Measurements from ENCODE around the gene ZFP62. TPM values are rescaled to one million over a fixed set of nuclear protein-coding genes. Genes with fewer than 3 reads are reported as not detected.
"Not testable (repeated sequence)": the region's sequence is repeated elsewhere in the genome, so short reads cannot be mapped to it uniquely, and the experiment has no call there.

The ZFP62 gene
- total RNA-seq, 2 experiments from 2014 or later = 58.4 to 79.1 TPM

GRCh38 chr5:180829726-180830125, 31.4 kb downstream of the ZFP62 start:
- DNase-seq (ENCODE audit: low spot score) = no peak
- H3K4me2 ChIP-seq (ENCODE audit: low read length) = peak overlapping the region; percentile 80
- CTCF ChIA-PET (ENCODE audit: unreplicated experiment) = interaction anchor here (0.6 to 1.8 kb wide), 3 partner anchors 8 to 26 kb away, joined by 3 to 9 read pairs (median 6); no protein-coding TSS in a partner anchor
- H3K27ac ChIP-seq (ENCODE audit: low read depth, low read length, poor library complexity, severe bottlenecking) = peak overlapping the region; percentile 83
- peaks cover 28% of the 10 kb centered on the region for H3K36me3 ChIP-seq (ENCODE audit: insufficient read depth, low read length)
- H2AFZ ChIP-seq (ENCODE audit: low read length) = no peak overlapping the region
- no peaks in the 10 kb centered on the region for H4K20me1 ChIP-seq (ENCODE audit: insufficient read depth, low read length)
- peak overlapping the region; percentile 74 for H3K4me3 ChIP-seq (ENCODE audit: low read depth, low read length, poor library complexity, severe bottlenecking)
- no peak for TF ChIP-seq EZH2phosphoT487 (IDR thresholded peaks at IDR 0.05; ENCODE audit: borderline replicate concordance, low read depth, low read length)
- no peak for TF ChIP-seq CTCF (conservative IDR thresholded peaks at IDR 0.05; ENCODE audit: low read length)
- H3K4me1 ChIP-seq (ENCODE audit: insufficient read depth, low read length, poor library complexity, severe bottlenecking) = peaks cover 33% of the 10 kb centered on the region
- intact Hi-C loops (cut with micrococcal nuclease; ENCODE audit: unreplicated experiment) = loop anchor here (2.0 to 5.0 kb wide), 2 partner anchors 19 to 37 kb away; no protein-coding TSS in a partner anchor
- POLR2A ChIA-PET = interaction anchor here (0.9 to 4.2 kb wide), 9 partner anchors 8 to 30 kb away, joined by 3 to 48 read pairs (median 11); partner anchors contain the start of gene ZFP62
- H3K9me2 ChIP-seq (ENCODE audit: insufficient read depth, low read length) = no peaks in the 10 kb centered on the region
- peaks cover 47% of the 10 kb centered on the region for H3K79me2 ChIP-seq (ENCODE audit: insufficient read depth, low read depth, low read length)
- BruUV-seq (replicated peaks) = no TSS peak
- peaks cover 9% of the 10 kb centered on the region for H3K9me3 ChIP-seq (ENCODE audit: low read length)

DNA sequence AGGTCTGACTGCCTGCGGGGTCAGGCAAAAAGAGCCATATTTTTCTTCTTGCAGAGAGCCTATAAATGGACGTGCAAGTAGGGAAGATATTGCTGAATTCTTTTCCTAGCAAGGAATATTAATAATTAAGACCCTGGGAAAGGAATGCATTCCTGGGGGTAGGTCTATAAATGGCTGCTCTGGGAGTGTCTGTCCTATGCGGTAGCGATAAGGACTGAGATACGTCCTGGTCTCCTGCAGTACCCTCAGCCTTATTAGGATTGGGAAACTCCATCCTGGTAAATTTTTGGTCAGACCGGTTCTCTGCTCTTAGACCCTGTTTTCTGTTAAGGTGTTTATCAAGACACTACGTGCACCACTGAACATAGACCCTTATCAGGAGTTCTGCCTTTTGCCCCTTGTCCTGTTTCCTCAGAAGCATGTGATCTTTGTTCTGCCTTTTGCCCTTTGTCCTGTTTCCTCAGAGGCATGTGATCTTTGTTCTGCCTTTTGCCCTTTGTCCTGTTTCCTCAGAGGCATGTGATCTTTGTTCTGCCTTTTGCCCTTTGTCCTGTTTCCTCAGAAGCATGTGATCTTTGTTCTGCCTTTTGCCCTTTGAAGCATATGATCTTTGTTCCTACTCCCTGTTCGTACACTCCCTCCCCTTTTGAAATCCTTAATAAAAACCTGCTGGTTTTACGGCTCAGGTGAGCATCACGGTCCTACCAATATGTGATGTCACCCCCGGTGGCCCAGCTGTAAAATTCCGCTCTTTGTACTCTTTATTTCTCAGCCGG, 32.1 kb downstream of the ZFP62 start:
- CTCF ChIA-PET (ENCODE audit: unreplicated experiment); intact Hi-C loops (cut with micrococcal nuclease; ENCODE audit: unreplicated experiment); H3K4me3 ChIP-seq (ENCODE audit: low read depth, low read length, poor library complexity, severe bottlenecking); DNase-seq (ENCODE audit: low spot score); H2AFZ ChIP-seq (ENCODE audit: low read length); H4K20me1 ChIP-seq (ENCODE audit: insufficient read depth, low read length); H3K9me3 ChIP-seq (ENCODE audit: low read length); BruUV-seq (replicated peaks); H3K9me2 ChIP-seq (ENCODE audit: insufficient read depth, low read length); H3K27ac ChIP-seq (ENCODE audit: low read depth, low read length, poor library complexity, severe bottlenecking): not testable (repeated sequence)
- Histone ChIP-seq H3K4me1 (ENCODE audit: insufficient read depth, low read length, poor library complexity, severe bottlenecking) (peaks cover 40% of the 10 kb centered on the region), H3K4me2 (ENCODE audit: low read length) (peak overlapping the region; percentile 80; the same call in 1 of the 2 replicates), H3K36me3 (ENCODE audit: insufficient read depth, low read length) (peaks cover 20% of the 10 kb centered on the region), H3K79me2 (ENCODE audit: insufficient read depth, low read depth, low read length) (peaks cover 39% of the 10 kb centered on the region)
- POLR2A ChIA-PET = interaction anchor here (2.8 to 4.2 kb wide), 4 partner anchors 7 to 31 kb away, joined by 10 to 48 read pairs (median 26); partner anchors contain the start of gene ZFP62

- intact Hi-C loops (cut with micrococcal nuclease; ENCODE audit: unreplicated experiment); H3K27ac ChIP-seq (ENCODE audit: low read depth, low read length, poor library complexity, severe bottlenecking); H3K9me3 ChIP-seq (ENCODE audit: low read length); DNase-seq (ENCODE audit: low spot score); H3K4me2 ChIP-seq (ENCODE audit: low read length); H2AFZ ChIP-seq (ENCODE audit: low read length); BruUV-seq (replicated peaks); H3K9me2 ChIP-seq (ENCODE audit: insufficient read depth, low read length); H4K20me1 ChIP-seq (ENCODE audit: insufficient read depth, low read length); H3K4me3 ChIP-seq (ENCODE audit: low read depth, low read length, poor library complexity, severe bottlenecking): not testable (repeated sequence)
- ChIA-PET CTCF (ENCODE audit: unreplicated experiment) (interaction anchor here (1.3 kb wide), 1 partner anchor 11 kb away, joined by 5 read pairs; no protein-coding TSS in a partner anchor), POLR2A (interaction anchor here (1.2 to 1.4 kb wide), 2 partner anchors 9 to 11 kb away, joined by 4 to 7 read pairs; no protein-coding TSS in a partner anchor)
- Histone ChIP-seq H3K4me1 (ENCODE audit: insufficient read depth, low read length, poor library complexity, severe bottlenecking) (peaks cover 40% of the 10 kb centered on the region), H3K79me2 (ENCODE audit: insufficient read depth, low read depth, low read length) (peaks cover 24% of the 10 kb centered on the region), H3K36me3 (ENCODE audit: insufficient read depth, low read length) (peaks cover 19% of the 10 kb centered on the region)
These were observed 33.7 kb downstream of the ZFP62 start for GRCh38 chr5:180827374-180827773.
